ENCODE results near the gene FFAR1.
A peak's percentile ranks its signal among the peaks of the same experiment; 100 is the strongest.
"Not testable (repeated sequence)": the region's sequence is repeated elsewhere in the genome, so short reads cannot be mapped to it uniquely, and the experiment has no call there.

FFAR1 gene

DNA sequence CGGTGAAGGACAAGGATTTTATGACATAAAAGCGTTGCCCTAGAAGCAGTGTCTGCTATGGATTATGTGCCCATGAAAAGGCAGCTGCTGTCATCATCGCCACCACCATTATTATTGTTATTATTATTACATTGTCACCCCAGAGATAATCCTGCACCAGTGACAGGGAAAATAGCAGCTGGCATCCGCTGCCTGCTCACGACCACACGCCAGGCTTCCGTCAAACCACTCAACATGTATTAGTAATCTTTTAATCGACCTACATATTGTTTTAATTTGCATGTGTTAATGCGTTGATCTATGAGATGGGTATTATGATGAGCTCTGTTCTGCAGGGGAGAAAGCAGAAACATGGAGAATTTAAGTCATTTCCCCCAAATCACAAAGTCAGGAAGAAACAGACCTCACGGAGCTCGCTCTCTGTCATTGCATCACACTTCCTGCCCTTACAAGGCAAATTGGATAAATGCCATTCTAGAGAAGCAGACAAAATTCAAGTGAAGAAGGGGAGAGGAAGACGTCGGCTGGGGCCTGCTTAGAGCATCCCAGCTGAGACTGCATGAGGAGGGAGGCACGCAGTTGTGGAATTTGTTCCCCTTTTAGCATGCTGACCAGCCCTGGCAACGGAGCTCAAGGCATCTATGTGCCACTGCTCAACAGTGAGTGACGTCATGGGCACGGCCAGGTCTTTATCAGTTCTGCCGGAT, 10.3 kb downstream of the FFAR1 start, which contains the start of gene FFAR3:
FFAR3 (plus strand) TSS at position 594 of the 707 bp plus-strand sequence. CDS start 431 bp downstream, outside the sequence.
- no peaks in the 10 kb centered on the region for H3K9me3 ChIP-seq
- peak within 1 kb of the TSS; percentile 43 for H3K4me3 ChIP-seq (ENCODE audit: low read depth, low read length)
- no peaks in the 10 kb centered on the region for H3K27me3 ChIP-seq
- no peaks in the 10 kb centered on the region for H3K36me3 ChIP-seq
- peaks cover 10% of the 10 kb centered on the region for H3K4me1 ChIP-seq
- DNase-seq: peak; percentile 40
- TF ChIP-seq, protein P1, sequence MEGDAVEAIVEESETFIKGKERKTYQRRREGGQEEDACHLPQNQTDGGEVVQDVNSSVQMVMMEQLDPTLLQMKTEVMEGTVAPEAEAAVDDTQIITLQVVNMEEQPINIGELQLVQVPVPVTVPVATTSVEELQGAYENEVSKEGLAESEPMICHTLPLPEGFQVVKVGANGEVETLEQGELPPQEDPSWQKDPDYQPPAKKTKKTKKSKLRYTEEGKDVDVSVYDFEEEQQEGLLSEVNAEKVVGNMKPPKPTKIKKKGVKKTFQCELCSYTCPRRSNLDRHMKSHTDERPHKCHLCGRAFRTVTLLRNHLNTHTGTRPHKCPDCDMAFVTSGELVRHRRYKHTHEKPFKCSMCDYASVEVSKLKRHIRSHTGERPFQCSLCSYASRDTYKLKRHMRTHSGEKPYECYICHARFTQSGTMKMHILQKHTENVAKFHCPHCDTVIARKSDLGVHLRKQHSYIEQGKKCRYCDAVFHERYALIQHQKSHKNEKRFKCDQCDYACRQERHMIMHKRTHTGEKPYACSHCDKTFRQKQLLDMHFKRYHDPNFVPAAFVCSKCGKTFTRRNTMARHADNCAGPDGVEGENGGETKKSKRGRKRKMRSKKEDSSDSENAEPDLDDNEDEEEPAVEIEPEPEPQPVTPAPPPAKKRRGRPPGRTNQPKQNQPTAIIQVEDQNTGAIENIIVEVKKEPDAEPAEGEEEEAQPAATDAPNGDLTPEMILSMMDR (IDR thresholded peaks at IDR 0.05; ENCODE audit: low read depth, low read length): no peak

- H3K27me3 ChIP-seq; H3K4me1 ChIP-seq; H3K4me3 ChIP-seq (ENCODE audit: low read depth, low read length); DNase-seq; H3K36me3 ChIP-seq; H3K9me3 ChIP-seq: not testable (repeated sequence)
Observed at GRCh38 chr19:35358834-35359233, 11.1 kb downstream of the FFAR1 start.

DNA sequence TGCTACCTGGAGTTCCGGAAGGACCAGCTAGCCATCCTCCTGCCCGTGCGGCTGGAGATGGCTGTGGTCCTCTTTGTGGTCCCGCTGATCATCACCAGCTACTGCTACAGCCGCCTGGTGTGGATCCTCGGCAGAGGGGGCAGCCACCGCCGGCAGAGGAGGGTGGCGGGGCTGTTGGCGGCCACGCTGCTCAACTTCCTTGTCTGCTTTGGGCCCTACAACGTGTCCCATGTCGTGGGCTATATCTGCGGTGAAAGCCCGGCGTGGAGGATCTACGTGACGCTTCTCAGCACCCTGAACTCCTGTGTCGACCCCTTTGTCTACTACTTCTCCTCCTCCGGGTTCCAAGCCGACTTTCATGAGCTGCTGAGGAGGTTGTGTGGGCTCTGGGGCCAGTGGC, 11.7 kb downstream of the FFAR1 start:
- not testable (repeated sequence) for H3K36me3 ChIP-seq, H3K9me3 ChIP-seq

GRCh38 chr19:35360081-35360480, 12.4 kb downstream of the FFAR1 start:
- not testable (repeated sequence) for H3K27me3 ChIP-seq; H3K9me3 ChIP-seq; H3K4me3 ChIP-seq (ENCODE audit: low read depth, low read length); DNase-seq; H3K36me3 ChIP-seq; H3K4me1 ChIP-seq

More for the DNA sequence above, 11.7 kb downstream of the FFAR1 start:
- not testable (repeated sequence) for H3K4me1 ChIP-seq; DNase-seq; H3K27me3 ChIP-seq; H3K4me3 ChIP-seq (ENCODE audit: low read depth, low read length)

DNA sequence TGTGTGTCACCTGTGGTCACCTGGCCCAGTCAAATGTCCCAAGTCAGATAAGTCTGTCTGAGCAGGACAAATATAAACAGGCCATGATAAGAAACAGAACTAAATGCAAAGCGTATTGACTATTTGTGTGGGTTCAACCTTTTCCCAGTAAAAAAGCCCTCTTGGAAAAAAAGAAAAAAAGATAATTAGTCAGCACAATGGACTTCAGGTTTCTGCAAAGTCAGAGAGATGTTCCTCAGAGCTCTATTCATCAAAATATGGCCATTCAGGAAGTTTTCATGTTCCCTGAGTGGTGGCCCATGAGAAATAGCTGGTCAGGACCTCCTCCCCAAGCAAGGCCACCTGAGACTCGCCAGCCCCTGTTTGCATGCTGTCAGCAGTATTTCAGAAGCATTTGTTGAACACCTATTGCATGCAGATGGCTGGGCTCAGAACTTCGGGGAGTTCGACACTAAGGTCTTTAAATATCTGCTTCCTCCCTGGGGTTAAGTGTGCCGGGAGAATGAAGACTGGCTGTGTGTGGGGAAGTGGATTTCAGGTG, 13.2 kb downstream of the FFAR1 start:
- H3K36me3 ChIP-seq: no peaks in the 10 kb centered on the region
- H3K4me3 ChIP-seq (ENCODE audit: low read depth, low read length): no peak overlapping the region
- no peaks in the 10 kb centered on the region for H3K9me3 ChIP-seq
- H3K4me1 ChIP-seq: peaks cover 8% of the 10 kb centered on the region; the same call in 1 of the 2 replicates
- TF ChIP-seq, protein P1 (IDR thresholded peaks at IDR 0.05; ENCODE audit: low read depth, low read length): no peak
- no peak for DNase-seq
- H3K27me3 ChIP-seq: no peaks in the 10 kb centered on the region

GRCh38 chr19:35362261-35363000, 14.7 kb downstream of the FFAR1 start:
- Histone ChIP-seq H3K9me3 (no peaks in the 10 kb centered on the region), H3K4me3 (ENCODE audit: low read depth, low read length) (no peak overlapping the region), H3K4me1 (peaks cover 8% of the 10 kb centered on the region; the same call in 1 of the 2 replicates), H3K27me3 (no peaks in the 10 kb centered on the region), H3K36me3 (no peaks in the 10 kb centered on the region)
- TF ChIP-seq, protein P1 (IDR thresholded peaks at IDR 0.05; ENCODE audit: low read depth, low read length): no peak
- no peak for DNase-seq

- Histone ChIP-seq H3K4me1 (peaks cover 3% of the 10 kb centered on the region; the same call in 1 of the 2 replicates), H3K36me3 (no peaks in the 10 kb centered on the region), H3K27me3 (no peaks in the 10 kb centered on the region), H3K9me3 (no peaks in the 10 kb centered on the region), H3K4me3 (ENCODE audit: low read depth, low read length) (no peak overlapping the region)
- TF ChIP-seq, protein P1 (IDR thresholded peaks at IDR 0.05; ENCODE audit: low read depth, low read length): no peak
- peak; percentile 67 for DNase-seq
Observed at GRCh38 chr19:35363001-35363590, 15.4 kb downstream of the FFAR1 start.
